ENCODE data around the gene SHISAL2B.
"Not testable (repeated sequence)": the region's sequence is repeated elsewhere in the genome, so short reads cannot be mapped to it uniquely, and the experiment has no call there.

Gene SHISAL2B

DNA sequence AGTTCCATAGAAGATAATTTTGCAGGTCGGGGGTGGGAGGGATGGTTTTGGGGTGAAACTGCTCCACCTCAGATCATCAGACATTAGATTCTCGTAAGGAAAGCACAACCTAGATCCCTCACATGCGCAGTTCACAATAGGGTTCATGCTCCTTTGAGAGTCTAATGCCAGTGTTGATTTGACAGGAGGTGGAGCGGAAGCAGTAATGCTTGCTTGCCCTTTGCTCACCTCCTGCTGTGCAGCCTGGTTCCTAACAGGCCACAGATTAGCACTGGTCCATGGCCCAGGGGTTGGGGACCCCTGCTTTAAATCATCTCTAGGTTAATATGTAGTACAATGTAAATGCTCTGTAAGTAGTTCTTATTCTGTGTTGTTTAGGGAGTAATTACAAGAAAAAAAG, 10.5 kb downstream of the SHISAL2B start:
- no peak for DNase-seq (ENCODE audit: low spot score)

DNA sequence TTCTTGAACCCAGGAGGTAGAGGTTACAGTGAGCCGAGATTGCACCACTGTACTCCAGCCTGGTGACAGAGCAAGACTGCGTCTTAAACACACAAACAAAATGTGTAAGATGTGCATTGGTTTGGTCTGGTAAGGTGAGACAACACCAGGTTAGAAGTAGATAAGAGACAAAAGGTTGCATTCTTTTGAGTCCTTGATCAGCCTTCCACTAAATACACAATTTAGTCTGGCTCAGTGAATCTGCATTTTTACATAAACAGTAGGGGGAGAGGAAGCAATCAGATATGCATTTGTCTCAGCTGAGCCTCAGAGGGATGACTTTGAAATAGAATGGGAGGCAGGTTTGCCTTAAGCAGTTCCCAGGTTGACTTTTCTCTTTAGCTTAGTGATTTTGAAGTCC, 15.8 kb downstream of the SHISAL2B start:
- not testable (repeated sequence) for DNase-seq (ENCODE audit: low spot score)

DNA sequence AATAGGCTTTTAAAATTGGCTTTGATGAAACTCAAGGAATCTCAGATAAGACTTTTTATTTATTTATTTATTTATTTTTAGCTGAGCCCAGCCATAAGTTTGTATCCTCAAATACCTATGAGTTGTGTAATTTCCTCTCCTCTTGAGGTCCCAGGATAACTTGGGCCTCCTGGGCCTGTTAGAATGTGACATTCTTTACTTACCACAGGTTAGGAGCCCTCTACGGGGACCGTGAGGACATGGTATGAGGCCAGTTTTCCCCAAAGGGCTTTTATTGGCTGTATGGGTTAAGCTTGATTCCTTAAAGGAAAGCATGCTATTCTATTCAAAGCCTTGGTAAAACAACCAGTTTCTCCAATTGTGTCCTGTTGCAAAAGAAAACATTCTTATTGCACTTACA, 16.9 kb downstream of the SHISAL2B start:
- DNase-seq (ENCODE audit: low spot score) = no peak

DNA sequence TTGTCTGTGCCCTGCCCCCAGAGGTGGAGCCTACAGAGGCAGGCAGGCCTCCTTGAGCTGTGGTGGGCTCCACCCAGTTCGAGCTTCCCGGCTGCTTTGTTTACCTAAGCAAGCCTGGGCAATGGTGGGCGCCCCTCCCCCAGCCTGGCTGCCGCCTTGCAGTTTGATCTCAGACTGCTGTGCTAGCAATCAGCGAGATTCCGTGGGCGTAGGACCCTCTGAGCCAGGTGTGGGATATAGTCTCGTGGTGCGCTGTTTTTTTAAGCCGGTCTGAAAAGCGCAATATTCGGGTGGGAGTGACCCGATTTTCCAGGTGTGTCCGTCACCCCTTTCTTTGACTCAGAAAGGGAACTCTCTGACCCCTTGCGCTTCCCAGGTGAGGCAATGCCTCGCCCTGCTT, 24.2 kb downstream of the SHISAL2B start:
- DNase-seq (ENCODE audit: low spot score) = not testable (repeated sequence)

DNA sequence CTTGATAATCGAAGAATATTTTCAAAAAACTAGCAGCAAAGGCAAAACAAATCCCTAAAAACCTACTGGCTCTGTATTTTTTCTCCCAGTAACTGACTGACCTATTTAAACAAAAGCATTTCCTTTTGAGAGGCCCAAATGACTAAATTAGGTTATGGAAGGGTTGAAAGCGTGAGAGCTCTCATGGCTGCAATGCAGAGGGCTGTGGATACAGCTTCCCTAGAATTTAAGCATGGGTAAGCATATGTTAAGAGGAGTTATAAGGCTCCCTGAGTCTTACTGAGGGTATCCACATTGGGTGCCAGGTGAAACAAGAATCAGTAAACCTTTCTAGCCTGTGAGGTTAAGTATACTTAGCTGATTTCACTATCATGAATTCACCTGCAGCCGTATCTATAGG, 32.3 kb downstream of the SHISAL2B start:
- DNase-seq (ENCODE audit: low spot score) = no peak

DNA sequence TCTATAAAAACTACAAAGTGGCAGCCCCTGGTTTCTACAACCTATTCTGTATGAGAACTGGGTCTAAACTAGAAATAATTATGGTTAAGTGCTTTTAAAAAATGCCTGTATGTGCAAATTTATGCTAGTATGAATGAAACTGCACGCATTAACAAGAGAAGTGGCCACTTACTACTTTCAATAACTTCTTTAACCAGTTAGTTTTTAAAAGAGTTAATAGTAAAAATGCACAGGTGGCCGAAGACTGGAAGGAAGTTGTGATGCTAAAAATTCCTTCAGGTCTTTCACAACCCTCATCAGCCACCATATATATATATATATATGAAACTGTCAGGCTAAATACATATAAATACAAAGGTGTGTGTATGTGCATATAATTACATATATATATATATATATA, 36.8 kb downstream of the SHISAL2B start:
- no peak for DNase-seq (ENCODE audit: low spot score)

DNA sequence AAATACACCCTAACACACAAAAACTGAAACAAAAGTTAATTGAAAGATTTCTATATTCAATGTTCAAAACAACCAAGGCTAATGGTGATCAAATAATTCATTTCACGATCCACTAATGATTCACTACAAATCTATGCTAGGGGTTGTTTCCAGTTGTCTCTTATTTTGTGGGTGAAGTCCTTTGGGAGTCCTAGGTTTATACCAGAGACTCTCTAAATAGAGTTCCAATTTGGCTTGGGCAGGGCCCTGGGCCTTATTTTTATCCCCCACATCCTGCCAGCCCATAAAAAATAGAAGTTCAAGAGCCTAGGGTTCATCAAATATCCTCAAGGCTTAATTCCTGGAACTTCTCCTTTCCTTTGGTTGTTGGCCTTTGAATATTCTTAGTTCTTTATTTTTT, 52.1 kb downstream of the SHISAL2B start:
- no peak for DNase-seq (ENCODE audit: low spot score)

DNA sequence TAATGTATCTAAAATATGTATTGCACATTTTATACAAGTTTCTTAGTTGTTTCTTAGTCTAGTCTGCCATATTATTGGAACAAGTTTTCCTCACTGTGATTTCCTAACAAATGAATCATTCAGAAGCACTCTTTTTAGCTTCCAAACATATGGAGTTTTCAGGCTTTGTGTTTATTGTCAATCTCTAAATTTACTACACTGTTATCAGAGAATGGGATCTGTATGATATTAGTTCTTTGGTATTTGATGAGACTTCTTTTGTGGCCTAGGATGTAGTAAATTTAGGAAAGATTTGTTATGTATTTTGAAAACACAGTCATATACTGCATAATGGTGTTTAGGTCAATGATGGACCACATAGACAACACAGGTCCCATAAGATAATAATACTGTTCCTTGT, 52.5 kb downstream of the SHISAL2B start:
- DNase-seq (ENCODE audit: low spot score) = no peak

DNA sequence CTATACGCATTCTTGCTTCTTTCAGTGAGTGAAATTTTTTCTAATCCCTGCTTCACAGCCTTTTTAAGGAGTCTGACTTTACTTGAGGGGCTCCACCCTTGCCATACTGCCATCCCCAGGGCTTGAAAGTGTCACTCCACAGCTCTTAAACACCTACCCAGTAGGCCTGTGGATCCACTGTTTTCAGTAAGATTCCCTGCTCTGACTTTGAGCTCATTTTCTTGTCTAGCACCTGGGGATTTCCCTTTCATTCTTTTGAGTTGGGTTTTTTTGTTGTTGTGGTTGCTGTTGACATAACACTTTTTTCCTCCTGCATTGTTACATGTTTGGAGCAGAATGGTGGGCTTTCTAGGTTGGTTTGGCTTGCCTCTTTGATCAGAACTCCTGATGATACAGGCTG, 54.6 kb downstream of the SHISAL2B start:
- DNase-seq (ENCODE audit: low spot score) = no peak

DNA sequence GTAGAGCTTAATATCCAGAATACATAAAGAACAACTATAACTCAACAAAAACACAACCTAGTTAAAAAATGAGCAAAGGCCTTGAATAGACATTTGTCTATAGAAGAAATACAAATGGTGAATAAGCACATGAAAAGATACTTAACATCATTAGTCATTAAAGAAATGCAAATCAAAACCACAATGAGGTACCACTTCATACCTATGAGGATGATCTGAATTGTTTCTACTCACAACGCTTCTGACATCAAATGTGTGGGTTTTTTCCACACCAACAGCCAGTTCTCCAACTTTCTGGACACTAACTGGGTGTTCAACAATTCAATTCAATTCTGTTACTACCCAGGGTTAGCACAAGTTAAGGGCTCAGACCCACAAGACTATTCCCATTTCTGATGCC, 56.1 kb downstream of the SHISAL2B start:
- DNase-seq (ENCODE audit: low spot score) = no peak

DNA sequence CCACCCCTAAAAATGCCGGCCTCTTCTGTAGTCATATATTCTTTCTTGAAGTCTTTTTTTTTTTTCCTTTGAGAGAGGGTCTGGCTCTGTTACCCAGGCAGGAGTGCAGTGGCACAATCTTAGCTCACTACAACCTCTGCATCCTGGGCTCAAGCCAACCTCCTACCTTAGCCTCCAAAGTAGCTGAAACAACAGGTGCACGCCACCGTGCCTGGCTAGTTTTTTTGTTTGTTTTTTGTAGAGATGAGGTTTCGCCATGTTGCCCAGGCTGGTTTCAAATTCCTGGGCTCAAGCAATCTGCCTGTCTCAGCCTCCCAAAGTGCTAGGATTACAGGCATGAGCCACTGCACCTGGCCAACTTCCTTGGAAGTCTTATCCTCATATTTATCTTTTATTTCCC, 59.1 kb downstream of the SHISAL2B start:
- DNase-seq (ENCODE audit: low spot score) = no peak

DNA sequence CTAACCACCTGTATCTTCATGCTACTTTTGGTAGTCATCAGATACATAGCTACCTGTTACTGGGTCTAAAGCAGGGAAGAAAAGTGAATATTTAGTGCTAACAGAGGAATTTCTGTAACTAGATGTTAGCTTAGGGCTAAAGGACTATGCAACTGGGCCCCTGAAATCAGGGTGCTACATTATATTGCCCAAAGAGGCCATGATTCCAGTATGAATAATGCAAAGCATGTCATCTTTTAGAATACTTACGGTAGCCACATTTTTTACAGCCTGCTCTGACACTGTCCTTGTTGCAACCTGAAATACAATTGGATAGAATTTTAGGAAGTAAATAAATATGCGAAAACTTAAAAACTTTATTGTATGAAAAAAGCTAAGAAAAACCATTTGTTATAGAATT, 63.8 kb downstream of the SHISAL2B start:
- no peak for DNase-seq (ENCODE audit: low spot score)

DNA sequence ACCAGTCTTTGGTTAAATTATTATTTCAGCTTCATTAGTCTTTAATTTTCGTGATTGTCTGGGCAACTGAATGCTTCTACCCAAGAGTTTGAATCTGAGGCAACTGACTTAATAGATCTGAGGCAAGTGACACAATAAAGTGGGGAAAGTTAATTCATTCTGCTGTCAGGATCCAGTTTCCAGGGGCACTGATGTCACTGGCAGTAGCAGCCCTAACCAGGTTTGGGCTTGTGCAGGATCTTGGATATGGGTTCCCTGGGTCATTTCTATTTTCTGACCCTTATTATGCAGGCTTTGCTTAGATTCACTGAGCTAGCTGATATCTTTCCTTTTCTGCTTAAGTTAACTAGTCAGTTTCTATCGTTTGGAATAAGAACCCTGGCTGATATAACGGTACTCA, 68.6 kb downstream of the SHISAL2B start:
- DNase-seq (ENCODE audit: low spot score) = no peak

DNA sequence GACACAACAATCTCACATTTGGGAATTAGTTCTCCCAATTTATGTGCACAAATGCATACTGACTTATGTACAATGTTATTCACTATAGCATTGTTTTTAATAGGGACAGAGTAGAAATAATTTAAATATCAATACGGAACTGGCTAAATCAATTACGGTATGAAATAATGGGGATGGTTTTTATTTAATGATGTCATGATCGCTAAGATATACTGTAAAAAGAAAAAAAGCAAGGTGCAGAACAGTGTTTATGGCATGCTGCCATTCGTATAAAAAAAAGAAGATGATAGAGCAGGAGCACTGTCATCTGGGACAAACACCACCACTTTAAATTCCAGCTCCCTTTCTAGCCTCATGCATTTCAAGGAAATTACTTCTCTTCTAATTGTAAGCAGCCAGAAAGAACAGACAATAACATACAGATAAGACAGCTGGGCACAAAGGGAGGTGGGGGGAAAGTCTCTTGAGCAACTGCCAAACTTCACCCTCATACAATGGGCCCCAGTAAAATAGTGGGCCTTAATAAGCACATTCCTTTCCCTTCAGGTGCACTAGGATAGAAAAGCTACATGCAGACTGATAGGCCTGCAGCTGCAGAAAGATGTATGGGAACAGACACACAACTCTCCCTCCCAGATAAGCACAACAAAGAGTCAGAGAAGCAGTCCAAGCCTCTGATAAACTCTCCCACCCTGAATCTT, 69.8 kb downstream of the SHISAL2B start:
- no peak for DNase-seq (ENCODE audit: low spot score)

DNA sequence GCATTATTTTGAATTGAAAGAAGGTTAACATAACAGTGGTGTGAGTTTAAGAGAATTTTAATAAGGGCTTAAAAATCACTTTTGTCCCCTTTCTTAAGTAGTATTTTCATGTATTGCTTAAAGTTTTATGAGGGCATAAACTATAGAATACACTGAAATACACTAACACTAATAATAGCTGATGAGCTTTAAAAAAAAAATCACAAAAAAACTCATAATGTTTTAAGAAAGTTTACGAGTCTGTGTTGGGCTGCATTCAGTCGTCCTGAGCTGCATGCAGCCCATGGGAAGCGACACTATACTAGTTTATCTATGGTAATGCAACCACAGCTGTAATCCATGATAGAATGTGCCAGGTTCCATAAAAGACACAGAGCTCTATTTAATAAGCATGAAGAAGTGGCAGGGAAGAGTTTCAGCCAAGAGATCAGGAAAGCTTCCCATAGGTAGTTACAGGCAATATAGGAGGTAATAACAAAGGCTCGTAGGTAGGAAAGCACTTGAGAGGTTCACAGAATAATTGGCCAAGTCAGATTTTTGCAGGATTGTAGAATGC, 73.7 kb downstream of the SHISAL2B start:
- no peak for DNase-seq (ENCODE audit: low spot score)

DNA sequence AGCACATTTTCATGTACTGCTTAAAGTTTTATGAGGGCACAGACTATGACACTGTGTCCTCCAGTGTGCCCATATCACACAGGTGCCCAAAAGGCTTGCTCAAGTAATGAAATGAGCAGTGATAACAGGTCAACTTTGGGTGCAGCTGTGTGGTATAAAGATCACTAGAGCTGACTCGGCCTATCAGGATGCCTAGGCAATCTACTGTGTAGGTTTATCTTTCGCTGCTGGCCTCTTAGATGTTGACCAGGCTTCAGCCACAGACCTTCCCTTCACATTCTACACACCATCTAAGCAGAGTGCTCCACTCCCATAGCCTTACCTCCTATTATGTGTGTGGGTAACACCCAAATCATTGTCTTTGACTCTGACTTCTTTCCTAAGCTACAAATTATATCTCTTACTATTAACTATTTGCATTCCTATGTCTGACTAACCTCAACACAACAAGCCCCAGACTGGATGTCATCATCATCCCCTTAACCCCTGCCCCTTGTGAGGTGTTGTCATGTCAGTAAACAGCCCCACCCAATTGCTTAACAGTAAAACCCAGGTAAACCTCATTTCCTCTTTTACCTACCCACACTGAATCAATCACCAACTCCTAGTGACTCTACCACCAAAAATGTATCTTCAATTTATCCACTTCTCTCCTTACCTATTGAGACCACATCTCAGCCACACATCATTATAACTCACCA, 75.7 kb downstream of the SHISAL2B start:
- DNase-seq (ENCODE audit: low spot score) = peak; percentile 29

DNA sequence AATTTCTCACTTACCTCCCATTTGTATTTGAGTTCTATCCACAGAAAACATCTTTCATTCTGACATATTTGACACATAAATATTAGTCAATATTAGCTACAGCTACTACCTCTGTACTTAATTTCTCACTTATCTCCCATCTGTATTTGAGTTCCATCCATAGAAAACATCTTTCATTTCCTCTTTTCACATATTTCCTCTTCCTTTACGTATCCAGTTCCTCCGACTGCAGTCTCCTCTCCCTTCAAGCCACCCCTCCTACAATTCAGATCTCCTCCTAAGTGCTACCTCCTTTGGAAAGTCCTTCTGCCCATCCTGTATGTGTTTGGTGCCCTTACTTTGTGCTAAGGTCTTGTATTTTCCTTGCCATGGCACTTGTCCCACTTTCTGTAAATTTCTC, 76.6 kb downstream of the SHISAL2B start:
- DNase-seq (ENCODE audit: low spot score) = no peak
